SK-N-SH treated with all-trans-retinoic acid at 6 μM for 48 hours (cell line): Measurements from ENCODE around the gene KDM4C.

Source experiments
- ATAC-seq: fragments of 200-7000 bp; cut with Tn5 transposase; 3 replicates; pipeline ENCODE4 v1.9.1; 2020; ENCODE audit warnings: mild to moderate bottlenecking, moderate library complexity
- ARNTL ChIP-seq: fragments of 450-650 bp; formaldehyde crosslinking; IDR thresholded peaks from 2 replicates; pipeline ENCODE4 v1.5.0; 2020; ENCODE audit warnings: low read depth, mild to moderate bottlenecking, moderate library complexity, borderline replicate concordance
- BACH2 ChIP-seq: fragments of 250-450 bp; sonication (Bioruptor Pico); IDR thresholded peaks from 2 replicates; pipeline ENCODE4 v1.9.0; 2021; ENCODE audit warnings: mild to moderate bottlenecking, borderline replicate concordance
- CREB5 ChIP-seq: fragments of 250-450 bp; sonication (Bioruptor Pico); IDR thresholded peaks from 2 replicates; pipeline ENCODE4 v1.5.1; 2020; ENCODE audit warnings: low read depth, mild to moderate bottlenecking, moderate library complexity
- CSDC2 ChIP-seq: fragments of 250-450 bp; sonication (Bioruptor Pico); IDR thresholded peaks from 2 replicates; pipeline ENCODE4 v1.5.0; 2020; ENCODE audit warnings: mild to moderate bottlenecking, moderate library complexity
- CSRNP3 ChIP-seq: fragments of 250-450 bp; sonication (Bioruptor Pico); IDR thresholded peaks from 2 replicates; pipeline ENCODE4 v1.5.1; 2021; ENCODE audit warnings: mild to moderate bottlenecking, moderate library complexity
- ESRRG ChIP-seq: fragments of 250-450 bp; sonication (Bioruptor Pico); IDR thresholded peaks from 2 replicates; pipeline ENCODE4 v1.6.1; 2021; ENCODE audit warnings: mild to moderate bottlenecking
- GLIS3 ChIP-seq: fragments of 250-450 bp; sonication (Bioruptor Pico); IDR thresholded peaks from 2 replicates; pipeline ENCODE4 v1.5.0; 2020; ENCODE audit warnings: mild to moderate bottlenecking, moderate library complexity
- ISL1 ChIP-seq: fragments of 250-450 bp; sonication (Bioruptor Pico); IDR thresholded peaks from 2 replicates; pipeline ENCODE4 v2.1.2; 2022; ENCODE audit warnings: mild to moderate bottlenecking, moderate library complexity
- OSR1 ChIP-seq: fragments of 250-450 bp; sonication (Bioruptor Pico); IDR thresholded peaks from 2 replicates; pipeline ENCODE4 v1.8.0; 2022; ENCODE audit warnings: moderate library complexity, mild to moderate bottlenecking, inconsistent platforms
- PATZ1 ChIP-seq: fragments of 250-450 bp; sonication (Bioruptor Pico); IDR thresholded peaks from 2 replicates; pipeline ENCODE4 v1.8.0; 2020; ENCODE audit warnings: mild to moderate bottlenecking, moderate library complexity, borderline replicate concordance
- RARB ChIP-seq: fragments of 250-450 bp; sonication (Bioruptor Pico); IDR thresholded peaks from 2 replicates; pipeline ENCODE4 v1.8.0; 2021; ENCODE audit warnings: mild to moderate bottlenecking, moderate library complexity
- TCF4 ChIP-seq: fragments of 250-450 bp; sonication (Bioruptor Pico); IDR thresholded peaks from 2 replicates; pipeline ENCODE4 v1.8.0; 2021; ENCODE audit warnings: mild to moderate bottlenecking, moderate library complexity, borderline replicate concordance
- TOX ChIP-seq: fragments of 250-450 bp; sonication (Bioruptor Pico); IDR thresholded peaks from 2 replicates; pipeline ENCODE4 v1.8.0; 2021; ENCODE audit warnings: mild to moderate bottlenecking, moderate library complexity, borderline replicate concordance
- TSHZ2 ChIP-seq: fragments of 250-450 bp; sonication (Bioruptor Pico); IDR thresholded peaks from 2 replicates; pipeline ENCODE4 v1.5.0; 2020; ENCODE audit warnings: mild to moderate bottlenecking, moderate library complexity
- ZFP3 ChIP-seq: fragments of 250-450 bp; sonication (Bioruptor Pico); IDR thresholded peaks from 2 replicates; pipeline ENCODE4 v1.5.0; 2020; ENCODE audit warnings: mild to moderate bottlenecking, moderate library complexity
- ZFP30 ChIP-seq: fragments of 450-650 bp; formaldehyde crosslinking; IDR thresholded peaks from 2 replicates; pipeline ENCODE4 v1.5.0; 2022; ENCODE audit warnings: mild to moderate bottlenecking, moderate library complexity
- ZNF565 ChIP-seq: fragments of 450-650 bp; formaldehyde crosslinking; conservative IDR thresholded peaks from 2 replicates; pipeline ENCODE4 v1.5.0; 2020; ENCODE audit warnings: low read depth, mild to moderate bottlenecking, moderate library complexity
- ZNF8 ChIP-seq: fragments of 450-650 bp; formaldehyde crosslinking; IDR thresholded peaks from 2 replicates; pipeline ENCODE4 v1.5.0; 2020; ENCODE audit warnings: mild to moderate bottlenecking, moderate library complexity

KDM4C gene

GRCh38 chr9:6870149-6870548 is 112.4 kb downstream of the KDM4C start (continued):
- TF ChIP-seq PATZ1 (CRISPR knock-in tag), result no peak

- no peak for ATAC-seq
- no peak for TF ChIP-seq BACH2 (CRISPR knock-in tag)
- no peak for TF ChIP-seq ZNF8 (CRISPR knock-in tag)
- no peak for TF ChIP-seq OSR1
- no peak for TF ChIP-seq GLIS3 (CRISPR knock-in tag)
- no peak for TF ChIP-seq CSDC2 (CRISPR knock-in tag)
- no peak for TF ChIP-seq ZFP30
- TF ChIP-seq ZNF565 (CRISPR knock-in tag), result no peak
- no peak for TF ChIP-seq CREB5 (CRISPR knock-in tag)
- no peak for TF ChIP-seq ARNTL (CRISPR knock-in tag)
- TF ChIP-seq, all 23 proteins: peak for 0
Measured at GRCh38 chr9:6870650-6871477, 113.1 kb downstream of the KDM4C start.

- TF ChIP-seq RARB (no peak), TCF4 (CRISPR knock-in tag) (no peak), PATZ1 (CRISPR knock-in tag) (no peak), ZNF565 (CRISPR knock-in tag) (no peak), TOX (CRISPR knock-in tag) (no peak), TSHZ2 (CRISPR knock-in tag) (no peak), ISL1 (CRISPR knock-in tag) (no peak)
- TF ChIP-seq, all 23 proteins: peak for 0
- no peak for ATAC-seq
Measured at GRCh38 chr9:6873857-6874256, 116.1 kb downstream of the KDM4C start.

GRCh38 chr9:6876195-6876894 is 118.6 kb downstream of the KDM4C start:
- peak; percentile 50; the same call in 2 of the 3 replicates for ATAC-seq
- TF ChIP-seq CSRNP3 (no peak), TOX (CRISPR knock-in tag) (no peak), ARNTL (CRISPR knock-in tag) (no peak), ISL1 (CRISPR knock-in tag) (no peak), RARB (no peak), ZFP3 (CRISPR knock-in tag) (no peak), OSR1 (no peak), ZNF565 (CRISPR knock-in tag) (no peak), ZNF8 (CRISPR knock-in tag) (no peak), PATZ1 (CRISPR knock-in tag) (no peak), ZFP30 (no peak), TSHZ2 (CRISPR knock-in tag) (no peak), CSDC2 (CRISPR knock-in tag) (no peak), ESRRG (CRISPR knock-in tag) (no peak)
